Measurements from ENCODE around the gene PLIN4. TPM values are rescaled to one million over a fixed set of nuclear protein-coding genes. Genes with fewer than 3 reads are reported as not detected.
A peak's percentile ranks its signal among the peaks of the same experiment; 100 is the strongest.

PLIN4 gene
- total and polyA plus RNA-seq, 2 donors = 14.0 to 55.7 TPM

- WGBS = 96% methylated on average over 3 of the region's 3 CpGs
- Histone ChIP-seq H3K4me1 (ENCODE audit: insufficient read depth) (no peaks in the 10 kb centered on the region), H3K27ac (ENCODE audit: low read depth) (no peak overlapping the region), H3K4me3 (ENCODE audit: low read depth, low read length) (no peak overlapping the region), H3K36me3 (ENCODE audit: insufficient read depth) (peaks cover 17% of the 10 kb centered on the region)
- DNase-seq (ENCODE audit: extremely low spot score) = no peak
Observed at GRCh38 chr19:4492337-4493103, 25.8 kb downstream of the PLIN4 start.

- no peak overlapping the region for H3K4me3 ChIP-seq (ENCODE audit: low read depth, low read length)
- H3K36me3 ChIP-seq (ENCODE audit: insufficient read depth) = peaks cover 15% of the 10 kb centered on the region
- DNase-seq (ENCODE audit: extremely low spot score) = no peak
- H3K27ac ChIP-seq (ENCODE audit: low read depth) = no peak overlapping the region
- 96% methylated on average over 21 of the region's 21 CpGs for WGBS
- no peaks in the 10 kb centered on the region for H3K4me1 ChIP-seq (ENCODE audit: insufficient read depth)
Observed at GRCh38 chr19:4491446-4491845, 26.8 kb downstream of the PLIN4 start.

- WGBS = 91% methylated on average over 29 of the region's 29 CpGs
- H3K4me3 ChIP-seq (ENCODE audit: low read depth, low read length) = no peak overlapping the region
- no peak for DNase-seq (ENCODE audit: extremely low spot score)
- H3K27ac ChIP-seq (ENCODE audit: low read depth) = no peak overlapping the region
- peaks cover 4% of the 10 kb centered on the region for H3K36me3 ChIP-seq (ENCODE audit: insufficient read depth)
- H3K4me1 ChIP-seq (ENCODE audit: insufficient read depth) = no peaks in the 10 kb centered on the region
Observed at GRCh38 chr19:4488496-4488895, 29.8 kb downstream of the PLIN4 start.

GRCh38 chr19:4487572-4487971 is 30.7 kb downstream of the PLIN4 start:
- no peak overlapping the region for H3K27ac ChIP-seq (ENCODE audit: low read depth)
- 88% methylated on average over 11 of the region's 11 CpGs for WGBS

GRCh38 chr19:4483385-4483784 is 34.9 kb downstream of the PLIN4 start:
- 90% methylated on average over 19 of the region's 19 CpGs for WGBS
- DNase-seq (ENCODE audit: extremely low spot score) = no peak
- H3K4me3 ChIP-seq (ENCODE audit: low read depth, low read length) = no peak overlapping the region
- no peak overlapping the region for H3K27ac ChIP-seq (ENCODE audit: low read depth)
- peaks cover 4% of the 10 kb centered on the region for H3K36me3 ChIP-seq (ENCODE audit: insufficient read depth)
- no peaks in the 10 kb centered on the region for H3K4me1 ChIP-seq (ENCODE audit: insufficient read depth)

More at GRCh38 chr19:4487572-4487971, 30.7 kb downstream of the PLIN4 start:
- no peaks in the 10 kb centered on the region for H3K4me1 ChIP-seq (ENCODE audit: insufficient read depth)
- no peak overlapping the region for H3K4me3 ChIP-seq (ENCODE audit: low read depth, low read length)
- peaks cover 6% of the 10 kb centered on the region for H3K36me3 ChIP-seq (ENCODE audit: insufficient read depth)
- DNase-seq (ENCODE audit: extremely low spot score) = no peak

- no peak for DNase-seq (ENCODE audit: extremely low spot score)
- no peak overlapping the region for H3K27ac ChIP-seq (ENCODE audit: low read depth)
- peaks cover 5% of the 10 kb centered on the region for H3K36me3 ChIP-seq (ENCODE audit: insufficient read depth)
- 90% methylated on average over 35 of the region's 35 CpGs for WGBS
- no peak overlapping the region for H3K4me3 ChIP-seq (ENCODE audit: low read depth, low read length)
- no peaks in the 10 kb centered on the region for H3K4me1 ChIP-seq (ENCODE audit: insufficient read depth)
Observed at GRCh38 chr19:4482721-4483364, 35.4 kb downstream of the PLIN4 start.

GRCh38 chr19:4477034-4477801 is 41.1 kb downstream of the PLIN4 start:
- Histone ChIP-seq H3K27ac (ENCODE audit: low read depth) (no peak overlapping the region), H3K36me3 (ENCODE audit: insufficient read depth) (peaks cover 6% of the 10 kb centered on the region), H3K4me1 (ENCODE audit: insufficient read depth) (no peaks in the 10 kb centered on the region), H3K4me3 (ENCODE audit: low read depth, low read length) (no peak overlapping the region)
- 84% methylated on average over 16 of the region's 16 CpGs for WGBS
- no peak for DNase-seq (ENCODE audit: extremely low spot score)

GRCh38 chr19:4474514-4475022 is 43.7 kb downstream of the PLIN4 start:
- 18% methylated on average over 13 of the region's 13 CpGs for WGBS
- H3K4me1 ChIP-seq (ENCODE audit: insufficient read depth) = no peaks in the 10 kb centered on the region
- H3K27ac ChIP-seq (ENCODE audit: low read depth) = no peak overlapping the region
- H3K4me3 ChIP-seq (ENCODE audit: low read depth, low read length) = no peak overlapping the region
- H3K36me3 ChIP-seq (ENCODE audit: insufficient read depth) = peaks cover 6% of the 10 kb centered on the region
- DNase-seq (ENCODE audit: extremely low spot score) = no peak

GRCh38 chr19:4473763-4474513 is 44.3 kb downstream of the PLIN4 start:
- H3K36me3 ChIP-seq (ENCODE audit: insufficient read depth) = peaks cover 6% of the 10 kb centered on the region
- no peaks in the 10 kb centered on the region for H3K4me1 ChIP-seq (ENCODE audit: insufficient read depth)
- 21% methylated on average over 23 of the region's 23 CpGs for WGBS
- no peak overlapping the region for H3K4me3 ChIP-seq (ENCODE audit: low read depth, low read length)
- H3K27ac ChIP-seq (ENCODE audit: low read depth) = no peak overlapping the region
- no peak for DNase-seq (ENCODE audit: extremely low spot score)

- Histone ChIP-seq H3K4me3 (ENCODE audit: low read depth, low read length) (peak overlapping the region; percentile 93), H3K36me3 (ENCODE audit: insufficient read depth) (peaks cover 3% of the 10 kb centered on the region), H3K27ac (ENCODE audit: low read depth) (no peak overlapping the region), H3K4me1 (ENCODE audit: insufficient read depth) (no peaks in the 10 kb centered on the region)
- WGBS = 18% methylated on average over 25 of the region's 25 CpGs
- DNase-seq (ENCODE audit: extremely low spot score) = no peak
Observed at GRCh38 chr19:4473011-4473762, 45.1 kb downstream of the PLIN4 start.

- no peaks in the 10 kb centered on the region for H3K4me1 ChIP-seq (ENCODE audit: insufficient read depth)
- H3K4me3 ChIP-seq (ENCODE audit: low read depth, low read length) = peak within 1 kb of the TSS; percentile 93
- H3K27ac ChIP-seq (ENCODE audit: low read depth) = no peak within 1 kb of the TSS
- under 1% methylated on average over 70 of the region's 71 CpGs for WGBS
- peaks cover 3% of the 10 kb centered on the region for H3K36me3 ChIP-seq (ENCODE audit: insufficient read depth)
- no peak for DNase-seq (ENCODE audit: extremely low spot score)
Observed at GRCh38 chr19:4472174-4472974, 45.9 kb downstream of the PLIN4 start, which contains the start of gene HDGFL2. HDGFL2 (plus strand) TSS chr19:4472297; CDS start chr19:4472351, 54 bp downstream.
